ENCODE measurements around the gene ATP6V0E1. TPM values are rescaled to one million over a fixed set of nuclear protein-coding genes. Genes with fewer than 3 reads are reported as not detected.

The ATP6V0E1 gene
- total and polyA plus RNA-seq, 2 of the 8 experiments (the other 6 are each of a cell fraction or from before 2014, with no cell fraction given): 108 to 134 TPM

DNA sequence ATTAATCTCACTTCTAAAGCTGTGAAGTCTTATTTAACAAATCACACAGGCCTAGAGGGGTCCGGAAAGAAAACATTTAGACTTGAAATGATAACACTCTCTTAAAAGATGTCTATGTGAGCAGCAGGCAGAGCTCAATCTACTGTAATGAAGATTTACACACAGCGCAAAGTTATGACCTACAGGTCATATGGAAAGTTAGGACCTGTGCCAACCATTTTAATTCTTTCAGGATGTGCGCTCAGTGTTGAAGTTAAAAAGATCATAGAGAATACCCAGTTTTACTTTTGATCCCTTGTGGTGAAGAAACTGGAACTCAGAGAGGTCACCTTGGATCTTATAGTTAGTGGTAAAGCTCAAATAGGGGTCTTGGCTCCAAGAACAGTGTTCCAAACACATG, 69.5 kb downstream of the ATP6V0E1 start:
- Histone ChIP-seq H2AK5ac (ENCODE audit: low read depth, low read length) (no peak overlapping the region), H2BK120ac (replicated peaks; ENCODE audit: low read depth, low read length) (no peak overlapping the region), H2BK15ac (ENCODE audit: low read length) (no peak overlapping the region), H3K79me2 (ENCODE audit: control insufficient read depth in 1 of 2, insufficient read depth in 2 of 2, low read length in 2 of 2) (peaks cover 0 to under 1% of the 10 kb centered on the region in 2 experiments; a peak in 1 of 4 replicates), H4K20me1 (replicated peaks in 1 of 2; ENCODE audit: control insufficient read depth in 1 of 2, insufficient read depth in 2 of 2, low read length in 2 of 2) (no peaks in the 10 kb centered on the region), H3K23ac (ENCODE audit: insufficient read length) (no peak overlapping the region), H4K91ac (replicated peaks; ENCODE audit: insufficient read length, low read length) (no peak overlapping the region), H2AFZ (ENCODE audit: low read length) (no peak overlapping the region), H3K56ac (replicated peaks; ENCODE audit: insufficient read length, low read depth, low read length) (no peak overlapping the region), H3K27ac (ENCODE audit: low read depth, low read length) (no peak overlapping the region), H3K4ac (replicated peaks; ENCODE audit: insufficient read length, low read depth, low read length) (no peak overlapping the region), H4K8ac (ENCODE audit: extremely low read depth, insufficient read depth, low read length) (no peak overlapping the region), H2BK20ac (ENCODE audit: low read length) (no peak overlapping the region), H3K36me3 (ENCODE audit: control insufficient read depth in 2 of 4, insufficient read depth in 4 of 4, low read length in 3 of 4) (no peaks in the 10 kb centered on the region), H3K9ac (replicated peaks in 1 of 4; ENCODE audit: extremely low read depth in 1 of 4, low read depth in 3 of 4, low read length in 3 of 4) (no peak overlapping the region), H3K9me3 (ENCODE audit: insufficient read depth in 2 of 2, low read depth in 1 of 2, low read length in 1 of 2) (no peaks in the 10 kb centered on the region), H3K4me3 (ENCODE audit: extremely low read depth in 1 of 4, insufficient read depth in 2 of 4, low read depth in 3 of 4, low read length in 4 of 4) (no peak overlapping the region), H2BK12ac (ENCODE audit: low read depth, low read length) (no peak overlapping the region), H3K4me2 (ENCODE audit: insufficient read depth in 1 of 2, low read depth in 2 of 2, low read length in 2 of 2) (no peak overlapping the region), H3K18ac (ENCODE audit: extremely low read depth, low read length) (no peak overlapping the region), H2BK5ac (ENCODE audit: low read depth, low read length) (no peak overlapping the region), H4K5ac (ENCODE audit: insufficient read length, low read depth, low read length) (no peak overlapping the region), H3K23me2 (ENCODE audit: low read depth, low read length) (peaks cover 11% of the 10 kb centered on the region), H3K14ac (ENCODE audit: insufficient read length) (no peak overlapping the region), H3K4me1 (replicated peaks in 1 of 4; ENCODE audit: control insufficient read depth in 3 of 4, insufficient read depth in 4 of 4, low read length in 3 of 4) (peaks cover 0 to 8% (median 4%) of the 10 kb centered on the region in 4 experiments; a peak in 4 of 7 replicates), H3K79me1 (ENCODE audit: low read depth, low read length) (no peaks in the 10 kb centered on the region), H3K27me3 (replicated peaks in 1 of 4; ENCODE audit: control insufficient read depth in 3 of 4, extremely low read depth in 1 of 4, insufficient read depth in 3 of 4, low read length in 3 of 4) (no peaks in the 10 kb centered on the region)
- ChIA-PET CTCF (ENCODE audit: partially characterized antibody) (interaction anchor here (1.0 to 1.4 kb wide), 3 partner anchors 43 to 281 kb away, joined by 3 to 4 read pairs (median 3); no protein-coding TSS in a partner anchor), POLR2A (ENCODE audit: partially characterized antibody) (no interaction called here)
- no peak for DNase-seq (ENCODE audit: low read depth in 1 of 2, low spot score in 2 of 2)
- no peak for TF ChIP-seq YY1 (IDR thresholded peaks at IDR 0.05; ENCODE audit: low read depth, low read length)
- TF ChIP-seq ATF2 (IDR thresholded peaks at IDR 0.05; ENCODE audit: low read length): no peak
- TF ChIP-seq ASH2L (IDR thresholded peaks at IDR 0.05; ENCODE audit: low read length): no peak
- no peak for TF ChIP-seq RFX5 (IDR thresholded peaks at IDR 0.05; ENCODE audit: borderline replicate concordance, low read depth, low read length)
- TF ChIP-seq EP300 (IDR thresholded peaks at IDR 0.05; ENCODE audit: borderline replicate concordance in 1 of 2, low read depth in 2 of 2, low read length in 2 of 2): no peak
- TF ChIP-seq TCF12 (IDR thresholded peaks at IDR 0.05; ENCODE audit: low read depth, low read length): no peak
- no peak for TF ChIP-seq POU5F1 (IDR thresholded peaks at IDR 0.05; ENCODE audit: low read depth, low read length)
- TF ChIP-seq HDAC2 (IDR thresholded peaks at IDR 0.05; ENCODE audit: borderline replicate concordance in 1 of 2, low read depth in 2 of 2, low read length in 2 of 2): no peak
- no peak for TF ChIP-seq GABPA (IDR thresholded peaks at IDR 0.05; ENCODE audit: borderline replicate concordance, insufficient read depth, low read length)
- no peak for TF ChIP-seq CREB1 (IDR thresholded peaks at IDR 0.05)
- no peak for TF ChIP-seq PHF8 (conservative IDR thresholded peaks at IDR 0.05; ENCODE audit: low read depth, low read length)
- TF ChIP-seq SIRT6 (IDR thresholded peaks at IDR 0.05; ENCODE audit: low read length): no peak
- FAIRE-seq: no peak
- WGBS, 2 experiments (ENCODE audit: extremely low coverage in 1 of 2, insufficient coverage in 1 of 2, insufficient read length in 1 of 2, insufficient replicate concordance in 2 of 2, low coverage in 1 of 2, low lambda C conversion rate in 2 of 2, missing lambda C conversion rate in 1 of 2): 84% methylated on average over 3 of the region's 3 CpGs; no CpG with 5 or more reads in 1 of the 2 experiments
